ENCODE measurements around the gene ITIH1. TPM values are rescaled to one million over a fixed set of nuclear protein-coding genes. Genes with fewer than 3 reads are reported as not detected.

The ITIH1 gene
- total RNA-seq, 1 experiment from 2014 or later = not detected

DNA sequence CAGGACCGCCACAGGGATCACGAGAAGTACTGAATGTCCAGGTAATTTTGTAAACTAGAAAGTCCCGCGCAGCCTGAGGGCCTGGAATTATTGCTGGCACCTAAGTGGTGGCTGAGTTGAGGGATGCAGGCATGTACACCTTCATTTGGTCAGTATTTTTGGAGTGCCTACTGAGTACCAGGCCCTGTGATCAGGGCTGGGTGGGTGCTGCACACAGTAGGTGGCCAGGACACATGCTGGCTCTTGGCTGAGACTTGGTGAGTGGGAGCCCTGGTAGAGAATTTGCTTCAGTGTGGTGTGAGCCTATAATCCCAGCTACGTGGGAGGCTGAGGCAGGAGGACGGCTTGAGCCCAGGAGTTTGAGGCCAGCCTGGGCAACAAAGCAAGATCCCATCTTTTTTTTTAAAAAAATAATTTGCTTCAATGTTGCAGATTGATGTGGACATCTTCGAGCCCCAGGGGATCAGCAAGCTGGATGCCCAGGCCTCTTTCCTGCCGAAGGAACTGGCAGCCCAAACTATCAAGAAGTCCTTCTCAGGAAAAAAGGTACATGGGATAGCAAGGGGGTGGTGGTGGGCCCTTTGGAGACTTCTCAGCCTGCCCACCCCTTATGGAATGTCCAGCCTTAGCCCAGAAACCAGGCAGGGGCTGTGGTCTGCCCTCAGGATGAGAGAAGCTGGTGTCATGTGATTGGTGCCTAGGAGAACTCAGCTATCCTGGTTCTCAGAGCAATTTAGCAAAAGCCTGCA, 2.6 kb downstream of the ITIH1 start:
- CTCF ChIA-PET = no interaction called here
- Histone ChIP-seq H3K27me3 (ENCODE audit: low read length) (peaks cover 26% of the 10 kb centered on the region), H4K20me1 (ENCODE audit: low read length) (no peaks in the 10 kb centered on the region), H3K4me1 (ENCODE audit: insufficient read depth, low read length) (no peaks in the 10 kb centered on the region), H3K79me2 (ENCODE audit: low read length) (no peaks in the 10 kb centered on the region), H3K4me3 (ENCODE audit: low read length) (no peak overlapping the region), H2AFZ (ENCODE audit: low read length) (no peak overlapping the region), H3K36me3 (ENCODE audit: low read depth, low read length) (no peaks in the 10 kb centered on the region), H3K27ac (ENCODE audit: low read length) (no peak overlapping the region), H3K4me2 (ENCODE audit: low read length) (no peak overlapping the region), H3K9me3 (ENCODE audit: low read length) (no peaks in the 10 kb centered on the region), H3K9ac (ENCODE audit: low read length) (no peak overlapping the region), H3K9me2 (replicated peaks; ENCODE audit: low read length) (no peaks in the 10 kb centered on the region), H3F3A (ENCODE audit: low read length, unreplicated experiment) (no peaks in the 10 kb centered on the region)
- TF ChIP-seq EZH2 (IDR thresholded peaks at IDR 0.05; ENCODE audit: low read length, unreplicated experiment) (no peak), EZH2phosphoT487 (IDR thresholded peaks at IDR 0.05; ENCODE audit: borderline replicate concordance, low read length) (no peak)
- TF ChIP-seq, protein P1, sequence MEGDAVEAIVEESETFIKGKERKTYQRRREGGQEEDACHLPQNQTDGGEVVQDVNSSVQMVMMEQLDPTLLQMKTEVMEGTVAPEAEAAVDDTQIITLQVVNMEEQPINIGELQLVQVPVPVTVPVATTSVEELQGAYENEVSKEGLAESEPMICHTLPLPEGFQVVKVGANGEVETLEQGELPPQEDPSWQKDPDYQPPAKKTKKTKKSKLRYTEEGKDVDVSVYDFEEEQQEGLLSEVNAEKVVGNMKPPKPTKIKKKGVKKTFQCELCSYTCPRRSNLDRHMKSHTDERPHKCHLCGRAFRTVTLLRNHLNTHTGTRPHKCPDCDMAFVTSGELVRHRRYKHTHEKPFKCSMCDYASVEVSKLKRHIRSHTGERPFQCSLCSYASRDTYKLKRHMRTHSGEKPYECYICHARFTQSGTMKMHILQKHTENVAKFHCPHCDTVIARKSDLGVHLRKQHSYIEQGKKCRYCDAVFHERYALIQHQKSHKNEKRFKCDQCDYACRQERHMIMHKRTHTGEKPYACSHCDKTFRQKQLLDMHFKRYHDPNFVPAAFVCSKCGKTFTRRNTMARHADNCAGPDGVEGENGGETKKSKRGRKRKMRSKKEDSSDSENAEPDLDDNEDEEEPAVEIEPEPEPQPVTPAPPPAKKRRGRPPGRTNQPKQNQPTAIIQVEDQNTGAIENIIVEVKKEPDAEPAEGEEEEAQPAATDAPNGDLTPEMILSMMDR (conservative IDR thresholded peaks at IDR 0.05; ENCODE audit: low read depth, low read length) = no peak
- intact Hi-C loops (cut with micrococcal nuclease) = loop anchor here (10.0 kb wide), 1 partner anchor 285 kb away; no protein-coding TSS in a partner anchor
- BruUV-seq (replicated peaks) = no TSS peak
- POLR2A ChIA-PET (ENCODE audit: unreplicated experiment) = no interaction called here
- ATAC-seq = no peak
- DNase-seq = no peak

GRCh38 chr3:52781741-52782140, 4.3 kb downstream of the ITIH1 start:
- Histone ChIP-seq H2AFZ (ENCODE audit: low read length) (no peak overlapping the region), H3K4me2 (ENCODE audit: low read length) (no peak overlapping the region), H3K4me1 (ENCODE audit: insufficient read depth, low read length) (no peaks in the 10 kb centered on the region), H3K36me3 (ENCODE audit: low read depth, low read length) (no peaks in the 10 kb centered on the region), H3K27me3 (ENCODE audit: low read length) (peaks cover 26% of the 10 kb centered on the region), H3F3A (ENCODE audit: low read length, unreplicated experiment) (no peaks in the 10 kb centered on the region), H3K9ac (ENCODE audit: low read length) (no peak overlapping the region), H3K27ac (ENCODE audit: low read length) (no peak overlapping the region), H3K9me2 (replicated peaks; ENCODE audit: low read length) (no peaks in the 10 kb centered on the region), H3K9me3 (ENCODE audit: low read length) (no peaks in the 10 kb centered on the region), H3K4me3 (ENCODE audit: low read length) (no peak overlapping the region), H3K79me2 (ENCODE audit: low read length) (no peaks in the 10 kb centered on the region), H4K20me1 (ENCODE audit: low read length) (no peaks in the 10 kb centered on the region)
- no TSS peak for BruUV-seq (replicated peaks)
- CTCF ChIA-PET = no interaction called here
- intact Hi-C loops (cut with micrococcal nuclease) = no loop called here
- no peak for ATAC-seq
- POLR2A ChIA-PET (ENCODE audit: unreplicated experiment) = no interaction called here
- no peak for DNase-seq
- TF ChIP-seq, protein P1 (conservative IDR thresholded peaks at IDR 0.05; ENCODE audit: low read depth, low read length) = no peak
- TF ChIP-seq EZH2 (IDR thresholded peaks at IDR 0.05; ENCODE audit: low read length, unreplicated experiment) = no peak
- no peak for TF ChIP-seq EZH2phosphoT487 (IDR thresholded peaks at IDR 0.05; ENCODE audit: borderline replicate concordance, low read length)

Measured in PC-3 (cell line).